Measurements from ENCODE around the gene GKN2. TPM values are rescaled to one million over a fixed set of nuclear protein-coding genes. Genes with fewer than 3 reads are reported as not detected.

Gene GKN2
- total RNA-seq, 4 donors from 2014 or later = not detected

DNA sequence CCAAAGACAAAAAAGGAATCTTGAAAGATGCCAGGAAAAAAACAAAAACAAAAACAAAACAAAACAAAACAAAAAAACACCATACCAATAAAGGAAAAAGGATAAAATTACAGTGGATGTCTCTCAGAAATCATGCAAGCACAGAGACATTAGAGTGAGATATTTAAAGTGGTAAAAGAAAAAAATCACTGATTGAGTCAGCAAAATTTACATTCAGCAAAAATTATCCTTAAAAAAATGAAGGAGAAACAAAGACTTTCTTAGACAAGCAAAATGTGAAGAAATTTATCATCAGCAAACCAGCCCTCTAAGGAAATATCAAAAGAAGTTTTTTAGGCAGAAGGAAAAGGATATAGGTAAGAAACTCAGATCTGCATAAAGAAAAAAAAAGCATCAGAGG is 11.6 kb upstream of the GKN2 start:
- TF ChIP-seq, protein P1, sequence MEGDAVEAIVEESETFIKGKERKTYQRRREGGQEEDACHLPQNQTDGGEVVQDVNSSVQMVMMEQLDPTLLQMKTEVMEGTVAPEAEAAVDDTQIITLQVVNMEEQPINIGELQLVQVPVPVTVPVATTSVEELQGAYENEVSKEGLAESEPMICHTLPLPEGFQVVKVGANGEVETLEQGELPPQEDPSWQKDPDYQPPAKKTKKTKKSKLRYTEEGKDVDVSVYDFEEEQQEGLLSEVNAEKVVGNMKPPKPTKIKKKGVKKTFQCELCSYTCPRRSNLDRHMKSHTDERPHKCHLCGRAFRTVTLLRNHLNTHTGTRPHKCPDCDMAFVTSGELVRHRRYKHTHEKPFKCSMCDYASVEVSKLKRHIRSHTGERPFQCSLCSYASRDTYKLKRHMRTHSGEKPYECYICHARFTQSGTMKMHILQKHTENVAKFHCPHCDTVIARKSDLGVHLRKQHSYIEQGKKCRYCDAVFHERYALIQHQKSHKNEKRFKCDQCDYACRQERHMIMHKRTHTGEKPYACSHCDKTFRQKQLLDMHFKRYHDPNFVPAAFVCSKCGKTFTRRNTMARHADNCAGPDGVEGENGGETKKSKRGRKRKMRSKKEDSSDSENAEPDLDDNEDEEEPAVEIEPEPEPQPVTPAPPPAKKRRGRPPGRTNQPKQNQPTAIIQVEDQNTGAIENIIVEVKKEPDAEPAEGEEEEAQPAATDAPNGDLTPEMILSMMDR (IDR thresholded peaks at IDR 0.05; ENCODE audit: low read depth) = no peak

DNA sequence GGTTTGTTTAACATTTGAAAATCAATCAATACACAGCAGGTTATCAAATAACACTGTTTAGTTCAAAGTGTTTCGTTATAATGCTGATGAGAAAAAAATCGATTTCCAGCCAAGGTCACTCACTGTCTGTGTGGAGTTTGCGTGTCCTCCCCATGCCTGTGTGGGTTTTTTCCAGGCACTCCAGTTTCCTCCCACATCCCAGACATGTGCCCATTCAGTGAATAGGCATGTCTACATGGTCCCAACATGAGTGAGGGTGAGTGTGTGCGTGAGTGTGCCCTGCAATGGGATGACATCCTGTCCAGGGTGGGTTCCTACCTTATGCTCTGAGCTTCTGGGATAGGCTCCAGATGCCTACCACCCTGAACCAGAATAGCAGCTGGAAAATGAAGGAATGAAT is 8.7 kb upstream of the GKN2 start:
- TF ChIP-seq, protein P1 (IDR thresholded peaks at IDR 0.05; ENCODE audit: low read depth) = no peak

DNA sequence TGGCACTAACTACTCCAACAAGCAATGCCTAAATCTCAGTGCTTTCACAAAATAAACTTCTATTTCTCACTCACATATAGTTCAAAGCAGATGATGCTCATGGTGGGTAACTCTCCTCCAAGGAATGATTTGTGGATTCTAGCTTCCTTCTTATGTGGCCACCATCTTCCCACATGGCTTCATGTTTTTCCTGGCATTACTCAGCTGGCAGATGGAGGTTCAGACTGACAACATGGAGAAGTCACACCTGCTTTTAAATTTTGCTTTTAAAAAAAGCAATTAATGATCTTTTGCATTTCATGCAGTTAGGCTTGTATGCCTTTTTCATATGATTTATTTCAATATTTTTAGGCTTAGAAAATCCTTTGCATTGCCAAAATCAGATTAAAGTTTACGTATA is 6.3 kb upstream of the GKN2 start:
- TF ChIP-seq, protein P1 (IDR thresholded peaks at IDR 0.05; ENCODE audit: low read depth) = no peak

DNA sequence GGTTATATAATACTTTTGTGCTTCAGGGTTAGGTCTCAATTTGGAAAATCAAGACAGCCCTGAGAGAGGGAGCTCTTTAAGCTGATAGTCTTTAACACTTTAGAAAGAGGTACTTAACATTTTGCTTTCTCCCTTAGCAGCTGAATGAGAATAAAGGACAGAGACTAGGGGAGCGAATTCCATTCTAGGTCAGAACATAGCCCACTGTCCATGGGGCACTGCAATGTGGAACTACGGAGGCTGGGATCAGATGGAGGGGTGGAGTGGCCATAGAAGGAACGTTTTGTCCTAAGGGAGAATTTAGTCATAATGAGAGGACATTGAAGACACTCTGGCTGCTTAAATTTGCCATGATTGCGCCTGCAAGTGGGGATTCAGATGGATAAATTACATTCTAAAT is 794 bp downstream of the GKN2 start:
- TF ChIP-seq, protein P1 (IDR thresholded peaks at IDR 0.05; ENCODE audit: low read depth) = no peak

DNA sequence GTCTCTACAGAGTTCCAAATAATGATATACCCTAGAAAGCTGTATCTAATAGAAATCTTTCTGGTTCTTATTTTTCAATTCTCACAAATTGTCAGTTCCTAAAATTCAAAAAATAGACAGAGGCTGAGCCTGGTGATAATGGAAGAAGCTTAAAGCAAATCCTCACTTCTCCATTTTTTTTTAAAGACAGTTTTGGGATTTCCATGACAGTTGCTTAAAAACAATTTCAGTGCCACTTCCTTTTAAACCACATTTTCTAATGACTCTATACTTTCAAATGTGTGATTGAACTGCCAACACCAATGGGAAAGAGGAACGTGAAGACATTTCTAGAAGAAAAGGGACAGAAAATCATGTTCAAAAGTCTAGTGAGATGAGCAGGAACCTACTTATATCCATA is 4.0 kb downstream of the GKN2 start:
- TF ChIP-seq, protein P1 (IDR thresholded peaks at IDR 0.05; ENCODE audit: low read depth) = no peak

DNA sequence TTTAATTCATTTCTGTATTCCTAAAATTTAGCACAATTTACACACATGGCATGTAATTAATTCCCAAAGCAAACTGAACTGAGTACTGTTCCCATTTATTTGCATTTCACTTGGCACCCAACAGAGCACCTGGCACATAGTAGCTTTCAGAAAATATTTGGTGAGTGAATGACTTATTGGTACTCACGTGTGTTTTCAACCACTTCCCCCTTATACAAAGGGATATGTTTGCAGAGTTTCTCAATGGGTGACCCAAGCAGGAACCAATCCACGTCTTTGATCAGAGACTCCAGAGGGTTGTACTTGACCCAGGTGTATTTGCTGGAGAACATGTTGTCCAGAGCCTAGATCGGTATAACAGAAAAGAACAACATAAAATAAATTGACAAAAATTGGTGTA is 6.6 kb downstream of the GKN2 start:
- TF ChIP-seq, protein P1 (IDR thresholded peaks at IDR 0.05; ENCODE audit: low read depth) = no peak

DNA sequence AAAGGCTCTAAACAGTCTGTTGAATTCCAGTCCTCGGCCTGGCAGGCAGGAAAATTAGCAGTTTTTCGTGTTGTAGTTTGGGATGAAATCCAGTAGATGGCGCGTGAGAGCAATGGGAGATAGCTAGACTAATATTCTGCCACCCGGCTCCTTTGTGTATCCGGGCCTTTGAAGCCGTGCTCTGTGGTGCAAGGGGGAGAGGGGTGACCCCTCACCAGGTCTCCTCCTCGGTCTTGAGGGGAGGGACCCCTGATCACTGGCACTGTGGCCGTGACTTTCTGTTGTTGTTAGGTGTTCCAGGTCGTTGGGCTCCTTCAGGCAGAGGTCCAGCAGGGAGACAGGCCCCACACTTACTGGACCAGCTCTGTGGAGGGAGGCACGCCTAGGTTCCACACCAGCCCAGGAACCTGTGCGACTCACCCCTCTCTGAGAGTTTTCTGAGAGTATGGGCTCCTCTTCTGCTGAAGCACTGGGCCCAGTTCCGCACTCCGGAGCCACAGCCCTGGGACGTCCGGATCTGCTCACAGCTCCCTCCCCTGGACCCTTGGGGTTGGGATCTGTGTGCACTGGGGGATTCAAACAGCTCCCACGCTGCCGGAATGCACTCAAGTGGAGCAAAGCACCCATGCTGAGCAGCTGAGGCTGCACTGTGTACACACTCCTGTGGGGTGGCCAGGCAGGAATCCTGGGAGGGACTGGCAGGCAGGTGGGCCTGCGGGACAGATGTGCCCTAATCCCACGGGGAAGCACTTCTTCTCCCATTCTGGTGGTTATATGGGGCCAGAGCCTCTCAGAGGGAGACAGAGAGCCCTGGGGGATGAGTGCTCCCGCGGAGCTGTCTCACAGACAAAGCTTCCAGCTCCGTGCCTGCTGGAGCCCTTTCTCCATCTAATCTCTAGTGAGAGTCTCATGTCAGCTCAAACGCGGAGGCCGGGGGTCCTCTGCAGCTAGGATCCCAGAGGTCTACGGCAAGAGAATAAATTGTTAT is 8.8 kb downstream of the GKN2 start:
- TF ChIP-seq, protein P1 (IDR thresholded peaks at IDR 0.05; ENCODE audit: low read depth) = no peak
